Endothelial cell of umbilical vein (primary cell): ENCODE data around the gene EMID1. TPM values are rescaled to one million over a fixed set of nuclear protein-coding genes. Genes with fewer than 3 reads are reported as not detected.

Experiments
- BruUV-seq: library from RNA; stranded (reverse); fragments of 400-500 nt; replicated peaks from 2 replicates; lab custom pipeline; 2021; lab: Mats Ljungman, UMichigan
- CTCF ChIA-PET: fragments of 300-600, 350-600 bp; sonication (Branson Sonifier 250); formaldehyde crosslinking; loops from one replicate; lab custom pipeline; 2021; ENCODE audit warnings: antibody characterized with exemption, inconsistent platforms; lab: Charles Lee
- POLR2A ChIA-PET: fragments of 300-600, 350-600 bp; sonication (Branson Sonifier 250); formaldehyde crosslinking; loops from one replicate; lab custom pipeline; 2021; ENCODE audit warnings: antibody characterized with exemption, inconsistent platforms; lab: Charles Lee
- DNase-seq: peaks from one replicate; pipeline ENCODE4 v3.0.0-alpha.2; 2011; ENCODE audit warnings: low read depth, low spot score
- FAIRE-seq: peaks from 2 replicates; lab custom pipeline; 2011; peaks lifted over from hg19 to GRCh38; lab: Jason Lieb, UNC
- H2AFZ ChIP-seq: 2 replicates; pipeline ENCODE4 v1.6.0; 2012; ENCODE audit warnings: low read depth, low read length, control low read depth, inconsistent platforms
- H3K27ac ChIP-seq: 2 replicates; pipeline ENCODE4 v1.5.1; 2011; ENCODE audit warnings: low read depth, mild to moderate bottlenecking, control low read depth, low read length, moderate library complexity; ENCODE audit not compliant: insufficient read depth
- H3K27me3 ChIP-seq, 2 experiments: 2 replicates each; pipeline versions ENCODE4 v1.6.0 to v1.6.1; 2011; ENCODE audit warnings: low read length in 2 of 2, mixed read lengths in 1 of 2; ENCODE audit not compliant: control insufficient read depth in 2 of 2, insufficient read depth in 2 of 2
- H3K36me3 ChIP-seq, 2 experiments: 2 replicates in 1 of 2; 3 replicates in 1 of 2; pipeline ENCODE4 v1.5.1; 2011; ENCODE audit warnings: low read length in 2 of 2, mild to moderate bottlenecking in 1 of 2, moderate library complexity in 1 of 2; ENCODE audit not compliant: control insufficient read depth in 2 of 2, insufficient read depth in 2 of 2; ENCODE audit errors: extremely low read depth in 1 of 2
- H3K4me1 ChIP-seq: 3 replicates; pipeline ENCODE4 v1.5.1; 2011; ENCODE audit warnings: mild to moderate bottlenecking, low read length; ENCODE audit not compliant: control insufficient read depth, insufficient read depth; ENCODE audit errors: extremely low read depth
- H3K4me2 ChIP-seq: 2 replicates; pipeline ENCODE4 v1.6.1; 2011; ENCODE audit warnings: low read length, control low read depth, mixed read lengths; ENCODE audit not compliant: insufficient read depth
- H3K4me3 ChIP-seq, 3 experiments: fragments of 200-600 bp in 1 of 3; sonication (generic), shearing (Covaris generic) in 1 of 3; replicated peaks in 1 of 3; 2 replicates each; pipeline ENCODE4 v1.5.1; 2011 to 2016; ENCODE audit warnings: control low read depth in 3 of 3, low read length in 3 of 3, mild to moderate bottlenecking in 2 of 3, inconsistent platforms in 1 of 3, low read depth in 1 of 3, moderate library complexity in 1 of 3; ENCODE audit not compliant: insufficient read depth in 1 of 3
- H3K79me2 ChIP-seq: 2 replicates; pipeline ENCODE4 v1.6.0; 2012; ENCODE audit warnings: low read length, inconsistent platforms; ENCODE audit not compliant: control insufficient read depth, insufficient read depth
- H3K9ac ChIP-seq: replicated peaks from 2 replicates; pipeline ENCODE3; 2011; ENCODE audit warnings: low read length, control low read depth; ENCODE audit not compliant: insufficient read depth; ENCODE audit errors: extremely low read depth
- H3K9me1 ChIP-seq: replicated peaks from 3 replicates; pipeline ENCODE4 v1.6.0; 2011; ENCODE audit warnings: mild to moderate bottlenecking, low read length; ENCODE audit not compliant: control insufficient read depth, insufficient read depth; ENCODE audit errors: extremely low read depth
- H3K9me3 ChIP-seq: replicated peaks from 2 replicates; pipeline ENCODE4 v1.5.1; 2012; ENCODE audit warnings: low read length, inconsistent platforms; ENCODE audit not compliant: control insufficient read depth, insufficient read depth
- H4K20me1 ChIP-seq: replicated peaks from 2 replicates; pipeline ENCODE3; 2011; ENCODE audit warnings: mild to moderate bottlenecking, low read length; ENCODE audit not compliant: control insufficient read depth, insufficient read depth; ENCODE audit errors: extremely low read depth
- EZH2 ChIP-seq: IDR thresholded peaks from 2 replicates; pipeline ENCODE4 v1.6.1; 2012; ENCODE audit warnings: borderline replicate concordance, low read depth, mild to moderate bottlenecking, moderate library complexity, low read length, inconsistent platforms; ENCODE audit not compliant: severe bottlenecking
- FOS ChIP-seq: IDR thresholded peaks from 2 replicates; pipeline ENCODE4 v1.6.1; 2011; ENCODE audit warnings: mild to moderate bottlenecking, low read length, moderate library complexity, borderline replicate concordance; ENCODE audit not compliant: insufficient read depth
- GATA2 ChIP-seq: IDR thresholded peaks from 2 replicates; pipeline ENCODE4 v1.7.0; 2011; ENCODE audit warnings: low read depth, mild to moderate bottlenecking, moderate library complexity, mixed read lengths, low read length; ENCODE audit not compliant: insufficient read length, insufficient read depth
- JUN ChIP-seq: IDR thresholded peaks from 2 replicates; pipeline ENCODE4 v1.6.1; 2011; ENCODE audit warnings: borderline replicate concordance, low read depth; ENCODE audit not compliant: insufficient read length, insufficient read depth
- MYC ChIP-seq: IDR thresholded peaks from one replicate; pipeline ENCODE4 v1.6.1; 2011; ENCODE audit warnings: mild to moderate bottlenecking, low read depth, low read length
- POLR2A ChIP-seq: IDR thresholded peaks from 2 replicates; pipeline ENCODE4 v1.6.1; 2012; ENCODE audit warnings: low read depth, mild to moderate bottlenecking, control low read depth, low read length
- POLR2AphosphoS5 ChIP-seq: IDR thresholded peaks from 2 replicates; pipeline ENCODE4 v1.6.1; 2012; ENCODE audit warnings: low read depth, mild to moderate bottlenecking, control low read depth, low read length, moderate library complexity; ENCODE audit not compliant: insufficient read depth
- dilution Hi-C: fragments of 300-500 bp; cut with MboI; formaldehyde crosslinking; loops from one replicate; pipeline ENCODE4 v1.15.0; 2019; ENCODE audit warnings: low sequenced_read_pairs; ENCODE audit not compliant: extremely low pct_ligation_motif_present
- intact Hi-C: fragments of 100-400 bp; cut with micrococcal nuclease; formaldehyde crosslinking; loops from one replicate; pipeline ENCODE4 v1.10.0; 2022
- polyA plus RNA-seq, 4 experiments: library from polyadenylated mRNA; depleted of rRNA in 3 of 4; stranded (reverse) in 3 of 4; unstranded in 1 of 4; fragments of >200 nt; gene quantifications; 2 replicates each; pipeline versions ENCODE4 v1.2.1 to v1.2.3, GENCODE V29; 2011 to 2012; ENCODE audit warnings: missing spikeins in 1 of 4
- total RNA-seq: library from RNA; stranded (reverse); gene quantifications from 2 replicates; pipeline ENCODE4 v1.2.3, GENCODE V29; 2021
- TF ChIP-seq, protein P1 (sequence below): IDR thresholded peaks from 2 replicates; pipeline ENCODE4 v1.6.1; 2011; ENCODE audit not compliant: insufficient read depth, insufficient read length
- TF ChIP-seq, protein P2 (sequence below), 2 donors: IDR thresholded peaks; 1 replicate in 1 of 2; 2 replicates in 1 of 2; pipeline ENCODE4 v1.5.1; 2011; ENCODE audit warnings: low read length in 2 of 2, mild to moderate bottlenecking in 2 of 2, moderate library complexity in 2 of 2, control low read depth in 1 of 2, inconsistent platforms in 1 of 2, low read depth in 1 of 2; ENCODE audit not compliant: insufficient read depth in 1 of 2; ENCODE audit errors: extremely low read depth in 1 of 2

Gene EMID1
- total and polyA plus RNA-seq, 2 donors (not counting 3 experiments of a cell fraction or from before 2014, with no cell fraction given) = 0.51 to 0.75 TPM

DNA sequence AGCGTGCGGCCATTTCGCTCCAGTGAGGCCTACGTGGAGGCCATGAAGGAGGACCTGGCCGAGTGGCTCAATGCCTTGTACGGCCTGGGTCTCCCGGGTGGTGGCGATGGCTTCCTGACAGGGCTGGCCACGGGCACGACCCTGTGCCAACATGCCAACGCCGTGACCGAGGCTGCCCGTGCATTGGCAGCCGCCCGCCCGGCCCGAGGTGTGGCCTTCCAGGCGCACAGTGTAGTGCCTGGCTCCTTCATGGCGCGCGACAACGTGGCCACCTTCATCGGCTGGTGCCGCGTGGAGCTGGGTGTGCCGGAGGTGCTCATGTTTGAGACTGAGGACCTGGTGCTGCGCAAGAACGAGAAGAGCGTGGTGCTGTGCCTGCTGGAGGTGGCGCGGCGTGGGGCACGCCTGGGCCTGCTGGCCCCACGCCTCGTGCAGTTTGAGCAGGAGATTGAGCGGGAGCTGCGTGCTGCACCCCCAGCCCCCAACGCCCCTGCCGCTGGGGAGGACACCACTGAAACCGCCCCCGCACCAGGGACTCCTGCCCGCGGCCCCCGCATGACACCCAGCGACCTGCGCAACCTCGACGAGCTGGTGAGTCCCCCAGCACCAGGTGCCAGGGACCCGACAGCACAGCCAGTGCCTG is 102.6 kb downstream of the EMID1 start:
- CTCF ChIA-PET = no interaction called here
- no peak for TF ChIP-seq FOS
- TF ChIP-seq, protein P1, sequence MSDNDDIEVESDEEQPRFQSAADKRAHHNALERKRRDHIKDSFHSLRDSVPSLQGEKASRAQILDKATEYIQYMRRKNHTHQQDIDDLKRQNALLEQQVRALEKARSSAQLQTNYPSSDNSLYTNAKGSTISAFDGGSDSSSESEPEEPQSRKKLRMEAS = no peak
- no peak for TF ChIP-seq JUN
- TF ChIP-seq GATA2 = no peak
- no peak for TF ChIP-seq MYC
- TF ChIP-seq EZH2 = no peak
- no peak for TF ChIP-seq POLR2AphosphoS5
- TF ChIP-seq, protein P2, sequence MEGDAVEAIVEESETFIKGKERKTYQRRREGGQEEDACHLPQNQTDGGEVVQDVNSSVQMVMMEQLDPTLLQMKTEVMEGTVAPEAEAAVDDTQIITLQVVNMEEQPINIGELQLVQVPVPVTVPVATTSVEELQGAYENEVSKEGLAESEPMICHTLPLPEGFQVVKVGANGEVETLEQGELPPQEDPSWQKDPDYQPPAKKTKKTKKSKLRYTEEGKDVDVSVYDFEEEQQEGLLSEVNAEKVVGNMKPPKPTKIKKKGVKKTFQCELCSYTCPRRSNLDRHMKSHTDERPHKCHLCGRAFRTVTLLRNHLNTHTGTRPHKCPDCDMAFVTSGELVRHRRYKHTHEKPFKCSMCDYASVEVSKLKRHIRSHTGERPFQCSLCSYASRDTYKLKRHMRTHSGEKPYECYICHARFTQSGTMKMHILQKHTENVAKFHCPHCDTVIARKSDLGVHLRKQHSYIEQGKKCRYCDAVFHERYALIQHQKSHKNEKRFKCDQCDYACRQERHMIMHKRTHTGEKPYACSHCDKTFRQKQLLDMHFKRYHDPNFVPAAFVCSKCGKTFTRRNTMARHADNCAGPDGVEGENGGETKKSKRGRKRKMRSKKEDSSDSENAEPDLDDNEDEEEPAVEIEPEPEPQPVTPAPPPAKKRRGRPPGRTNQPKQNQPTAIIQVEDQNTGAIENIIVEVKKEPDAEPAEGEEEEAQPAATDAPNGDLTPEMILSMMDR (IDR thresholded peaks at IDR 0.05; ENCODE audit: extremely low read depth in 1 of 2, insufficient read depth in 1 of 2, low read depth in 1 of 2, low read length in 2 of 2) = no peak
- TF ChIP-seq POLR2A = no peak
- Histone ChIP-seq H3K27ac (peak overlapping the region; percentile 87), H3K4me3 (peak overlapping the region in 2 of 3 experiments; percentile 1 to 82), H3K36me3 (peaks cover 0 to 4% of the 10 kb centered on the region in 2 experiments), H3K4me2 (peak overlapping the region; percentile 82), H3K79me2 (peaks cover 9% of the 10 kb centered on the region), H3K9ac (peak overlapping the region; percentile 66), H4K20me1 (no peaks in the 10 kb centered on the region), H3K4me1 (peaks cover 38% of the 10 kb centered on the region), H2AFZ (no peak overlapping the region), H3K9me3 (no peaks in the 10 kb centered on the region), H3K9me1 (no peaks in the 10 kb centered on the region), H3K27me3 (no peaks in the 10 kb centered on the region)
- intact Hi-C loops (loop anchor here (5.0 kb wide), 1 partner anchor 41 kb away; the partner anchor contains the start of genes EWSR1 and RHBDD3), dilution Hi-C loops (no loop called here)
- POLR2A ChIA-PET = no interaction called here
- no TSS peak for BruUV-seq
- DNase-seq = no peak
- FAIRE-seq = no peak
